Central memory CD8-positive, alpha-beta T cell (primary cell): Measurements from ENCODE around the gene DAAM1.

Experiments
- ATAC-seq: fragments of 150-1000 bp; cut with Tn5 transposase; replicated peaks from 2 replicates; pipeline ENCODE4 v1.10.0; 2022; ENCODE audit warnings: mild to moderate bottlenecking, moderate FRiP score, moderate number of reproducible peaks; ENCODE audit not compliant: poor library complexity, severe bottlenecking; ENCODE audit errors: extremely low read depth
- DNase-seq, 2 donors: peaks; one replicate each; pipeline ENCODE4 v3.0.0; 2021; ENCODE audit warnings: low spot score in 2 of 2
- H3K27ac Mint-ChIP-seq: one replicate; pipeline ENCODE4 v1.8.0; 2022; ENCODE audit warnings: low read depth, mild to moderate bottlenecking, moderate library complexity, mixed read lengths
- H3K27me3 Mint-ChIP-seq: one replicate; pipeline ENCODE4 v1.8.0; 2022; ENCODE audit warnings: mixed read lengths
- H3K36me3 Mint-ChIP-seq: one replicate; pipeline ENCODE4 v1.8.0; 2022; ENCODE audit warnings: mild to moderate bottlenecking, moderate library complexity, mixed read lengths; ENCODE audit not compliant: insufficient read depth
- H3K4me1 Mint-ChIP-seq: one replicate; pipeline ENCODE4 v1.8.0; 2022; ENCODE audit warnings: mixed read lengths
- H3K4me3 Mint-ChIP-seq: one replicate; pipeline ENCODE4 v1.8.0; 2022; ENCODE audit warnings: mild to moderate bottlenecking, moderate library complexity, mixed read lengths
- H3K9me3 Mint-ChIP-seq: one replicate; pipeline ENCODE4 v1.8.0; 2022; ENCODE audit warnings: mixed read lengths

Gene DAAM1

DNA sequence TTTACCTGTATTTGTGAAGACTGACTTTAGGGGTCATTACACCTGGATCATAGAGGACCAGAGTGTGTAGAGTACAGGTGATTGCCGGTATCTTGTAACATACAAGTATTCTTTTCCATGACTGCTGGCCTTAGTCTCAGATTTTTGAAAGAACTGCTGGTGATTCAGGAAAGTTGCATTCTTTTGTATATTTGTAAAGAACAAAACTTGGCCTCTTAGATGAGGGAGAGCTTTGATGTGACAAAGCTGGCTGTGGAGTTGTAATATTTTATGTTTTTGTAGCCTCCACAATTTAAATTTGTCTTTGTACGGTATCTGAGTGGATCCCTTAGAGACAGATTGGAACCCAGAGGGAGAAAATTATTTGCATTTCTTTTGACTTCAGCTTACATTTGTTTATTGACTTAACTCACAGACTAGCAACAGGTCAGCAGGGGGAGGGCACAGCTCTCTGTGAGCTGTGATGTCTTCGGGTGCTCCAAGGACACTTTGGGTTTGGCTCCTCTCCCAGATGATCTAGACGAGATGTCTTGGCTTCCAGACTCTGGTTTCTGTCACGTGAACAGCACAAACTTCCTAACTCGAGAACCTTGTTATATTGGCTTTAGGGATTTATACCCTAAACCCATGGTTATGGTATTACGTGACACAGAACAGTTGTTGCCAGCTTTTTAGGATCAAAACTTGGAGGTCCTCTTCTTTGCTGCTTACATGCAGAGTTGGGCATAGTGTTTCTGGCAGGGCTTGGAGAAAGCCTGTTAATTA lies 65.9 kb downstream of the DAAM1 start:
- Mint-ChIP-seq H3K27me3 (no peaks in the 10 kb centered on the region), H3K4me3 (no peak overlapping the region), H3K9me3 (no peaks in the 10 kb centered on the region), H3K27ac (no peak overlapping the region), H3K36me3 (no peaks in the 10 kb centered on the region), H3K4me1 (peaks cover 6% of the 10 kb centered on the region)
- ATAC-seq = no peak
- DNase-seq = no peak

DNA sequence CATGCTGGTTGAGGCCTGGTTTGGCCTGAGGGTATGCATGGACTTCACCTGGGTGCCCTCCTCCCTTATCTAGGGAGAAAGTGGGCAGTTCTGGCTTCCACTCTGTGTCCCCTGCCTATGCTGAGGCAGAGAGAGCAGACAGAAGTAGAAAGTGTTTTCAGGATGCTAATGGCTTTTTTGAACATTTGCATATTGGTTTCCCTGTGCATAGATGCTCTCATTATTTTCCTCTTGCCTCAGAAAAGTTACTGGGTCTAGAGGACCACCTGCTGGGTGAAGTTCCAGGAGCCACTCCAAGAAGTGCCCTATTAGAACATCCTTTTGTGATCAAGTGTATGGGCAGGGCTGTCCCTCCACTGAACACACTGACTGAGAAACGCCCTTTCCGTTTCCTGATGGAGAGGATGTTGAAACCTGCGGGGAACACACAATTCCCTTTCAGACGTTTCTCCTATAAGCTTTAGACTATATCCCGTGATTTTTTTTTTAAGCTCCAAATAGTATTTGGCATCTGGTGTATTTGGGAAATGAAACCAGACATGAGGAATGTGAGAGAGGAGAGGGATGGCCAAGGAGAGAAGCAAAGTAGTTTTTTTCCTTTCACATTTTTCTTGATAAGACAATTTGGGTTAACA lies 66.6 kb downstream of the DAAM1 start:
- ATAC-seq (no peak), DNase-seq (no peak)
- H3K27me3 Mint-ChIP-seq = no peaks in the 10 kb centered on the region
- no peaks in the 10 kb centered on the region for H3K36me3 Mint-ChIP-seq
- H3K4me1 Mint-ChIP-seq = peaks cover 6% of the 10 kb centered on the region
- H3K27ac Mint-ChIP-seq = no peak overlapping the region
- no peak overlapping the region for H3K4me3 Mint-ChIP-seq
- H3K9me3 Mint-ChIP-seq = no peaks in the 10 kb centered on the region

GRCh38 chr14:59256331-59256730 lies 67.9 kb downstream of the DAAM1 start:
- no peaks in the 10 kb centered on the region for H3K36me3 Mint-ChIP-seq
- no peak overlapping the region for H3K27ac Mint-ChIP-seq
- H3K4me1 Mint-ChIP-seq = peaks cover 6% of the 10 kb centered on the region
- DNase-seq (no peak), ATAC-seq (no peak)
- no peaks in the 10 kb centered on the region for H3K27me3 Mint-ChIP-seq
- no peak overlapping the region for H3K4me3 Mint-ChIP-seq
- H3K9me3 Mint-ChIP-seq = no peaks in the 10 kb centered on the region

- no peaks in the 10 kb centered on the region for H3K36me3 Mint-ChIP-seq
- H3K4me3 Mint-ChIP-seq = no peak overlapping the region
- no peaks in the 10 kb centered on the region for H3K27me3 Mint-ChIP-seq
- DNase-seq (no peak), ATAC-seq (no peak)
- no peaks in the 10 kb centered on the region for H3K9me3 Mint-ChIP-seq
- peaks cover 6% of the 10 kb centered on the region for H3K4me1 Mint-ChIP-seq
- no peak overlapping the region for H3K27ac Mint-ChIP-seq
Observed at GRCh38 chr14:59261334-59261733, 72.9 kb downstream of the DAAM1 start.

- Mint-ChIP-seq H3K4me1 (peaks cover 6% of the 10 kb centered on the region), H3K4me3 (no peak overlapping the region), H3K36me3 (no peaks in the 10 kb centered on the region), H3K9me3 (no peaks in the 10 kb centered on the region), H3K27me3 (no peaks in the 10 kb centered on the region), H3K27ac (no peak overlapping the region)
- DNase-seq = no peak
- no peak for ATAC-seq
Observed at GRCh38 chr14:59262717-59263454, 74.4 kb downstream of the DAAM1 start.

GRCh38 chr14:59265808-59266207 lies 77.3 kb downstream of the DAAM1 start:
- H3K36me3 Mint-ChIP-seq = no peaks in the 10 kb centered on the region
- H3K4me3 Mint-ChIP-seq = no peak overlapping the region
- H3K4me1 Mint-ChIP-seq = peaks cover 6% of the 10 kb centered on the region
- no peaks in the 10 kb centered on the region for H3K27me3 Mint-ChIP-seq
- DNase-seq = no peak
- H3K27ac Mint-ChIP-seq = no peak overlapping the region
- no peak for ATAC-seq
- H3K9me3 Mint-ChIP-seq = no peaks in the 10 kb centered on the region

DNA sequence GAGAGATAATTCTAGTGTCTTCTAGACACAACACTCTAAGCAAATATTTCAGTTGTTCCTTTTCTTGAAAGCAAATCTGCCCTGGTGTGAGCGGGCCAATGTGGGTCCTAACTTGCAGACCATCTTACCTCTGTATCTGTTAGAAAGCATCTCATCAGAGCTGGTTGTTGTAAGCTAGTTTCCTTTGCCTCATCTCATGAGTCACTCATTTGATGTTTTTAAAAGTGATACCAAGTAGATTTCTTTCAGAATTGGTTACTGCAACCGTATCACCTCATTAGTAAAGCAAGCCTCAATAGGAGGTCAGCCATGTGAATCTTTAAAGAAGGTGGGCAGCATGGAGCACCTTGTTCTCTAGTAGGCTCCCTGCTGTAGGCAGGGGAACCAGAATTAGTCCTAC lies 78.6 kb downstream of the DAAM1 start:
- DNase-seq = no peak
- ATAC-seq = no peak

GRCh38 chr14:59268011-59268410 lies 79.5 kb downstream of the DAAM1 start:
- no peaks in the 10 kb centered on the region for H3K36me3 Mint-ChIP-seq

More for the DNA sequence above, 78.6 kb downstream of the DAAM1 start:
- Mint-ChIP-seq H3K4me3 (no peak overlapping the region), H3K4me1 (peaks cover 6% of the 10 kb centered on the region), H3K27ac (no peak overlapping the region), H3K9me3 (no peaks in the 10 kb centered on the region), H3K27me3 (no peaks in the 10 kb centered on the region), H3K36me3 (no peaks in the 10 kb centered on the region)

GRCh38 chr14:59268858-59269257 lies 80.4 kb downstream of the DAAM1 start:
- peaks cover 6% of the 10 kb centered on the region for H3K4me1 Mint-ChIP-seq
- no peak overlapping the region for H3K4me3 Mint-ChIP-seq
- no peaks in the 10 kb centered on the region for H3K36me3 Mint-ChIP-seq
- no peaks in the 10 kb centered on the region for H3K27me3 Mint-ChIP-seq
- ATAC-seq = no peak
- no peak for DNase-seq
- H3K27ac Mint-ChIP-seq = no peak overlapping the region
- no peaks in the 10 kb centered on the region for H3K9me3 Mint-ChIP-seq

More at GRCh38 chr14:59268011-59268410, 79.5 kb downstream of the DAAM1 start:
- ATAC-seq (no peak), DNase-seq (no peak)
- Mint-ChIP-seq H3K9me3 (no peaks in the 10 kb centered on the region), H3K27ac (no peak overlapping the region), H3K4me3 (no peak overlapping the region), H3K4me1 (peaks cover 6% of the 10 kb centered on the region), H3K27me3 (no peaks in the 10 kb centered on the region)

GRCh38 chr14:59269466-59269865 lies 81.0 kb downstream of the DAAM1 start:
- ATAC-seq = no peak
- no peaks in the 10 kb centered on the region for H3K27me3 Mint-ChIP-seq
- H3K9me3 Mint-ChIP-seq = no peaks in the 10 kb centered on the region
- H3K27ac Mint-ChIP-seq = no peak overlapping the region
- H3K4me3 Mint-ChIP-seq = no peak overlapping the region
- H3K36me3 Mint-ChIP-seq = no peaks in the 10 kb centered on the region
- DNase-seq = no peak
- H3K4me1 Mint-ChIP-seq = peaks cover 7% of the 10 kb centered on the region

GRCh38 chr14:59271256-59271655 lies 82.8 kb downstream of the DAAM1 start:
- Mint-ChIP-seq H3K27me3 (no peaks in the 10 kb centered on the region), H3K4me1 (peaks cover 19% of the 10 kb centered on the region), H3K27ac (no peak overlapping the region), H3K36me3 (no peaks in the 10 kb centered on the region), H3K4me3 (no peak overlapping the region), H3K9me3 (no peaks in the 10 kb centered on the region)
- DNase-seq (no peak), ATAC-seq (no peak)

DNA sequence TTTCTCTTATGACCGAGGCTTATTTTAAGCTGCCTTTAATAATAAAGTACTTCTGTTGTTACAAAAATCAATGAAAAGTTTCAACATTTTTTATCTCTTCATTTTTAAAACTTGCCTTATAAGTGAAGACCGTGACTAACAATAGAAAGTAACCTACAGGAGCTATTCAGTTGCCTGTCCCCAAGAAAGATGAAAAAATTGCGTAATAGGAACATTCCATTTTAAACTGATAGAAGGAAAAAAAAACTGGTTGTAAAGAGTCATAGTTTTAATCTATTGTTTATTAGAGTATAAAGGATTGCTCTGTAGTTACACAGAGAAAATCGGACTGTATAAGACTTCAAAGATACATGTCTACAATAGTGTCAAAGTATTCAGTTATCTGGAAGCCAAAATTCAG lies 83.3 kb downstream of the DAAM1 start:
- ATAC-seq = no peak
- Mint-ChIP-seq H3K36me3 (no peaks in the 10 kb centered on the region), H3K4me3 (no peak overlapping the region), H3K27ac (no peak overlapping the region), H3K4me1 (peaks cover 22% of the 10 kb centered on the region), H3K27me3 (no peaks in the 10 kb centered on the region), H3K9me3 (no peaks in the 10 kb centered on the region)
- DNase-seq = no peak

DNA sequence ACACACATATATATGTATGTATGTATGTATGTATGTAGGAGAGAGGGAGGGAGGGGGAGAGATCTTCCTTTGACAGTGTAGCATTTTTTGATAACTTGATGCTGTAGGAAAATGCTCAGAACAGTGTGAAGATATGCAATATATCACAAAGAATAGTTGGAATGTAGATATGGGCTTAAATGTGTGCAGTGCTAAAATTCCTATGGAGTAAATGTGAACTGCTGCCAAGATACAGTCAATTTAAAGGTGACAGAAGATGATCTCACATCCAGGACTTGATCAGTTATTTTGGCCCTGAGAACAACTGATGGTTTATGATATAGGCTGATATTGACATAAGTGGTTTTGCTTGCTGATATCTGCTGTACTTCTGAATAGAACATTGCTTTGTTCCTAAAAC lies 84.2 kb downstream of the DAAM1 start:
- no peaks in the 10 kb centered on the region for H3K36me3 Mint-ChIP-seq
- no peaks in the 10 kb centered on the region for H3K9me3 Mint-ChIP-seq
- no peaks in the 10 kb centered on the region for H3K27me3 Mint-ChIP-seq
- H3K27ac Mint-ChIP-seq = no peak overlapping the region
- peaks cover 22% of the 10 kb centered on the region for H3K4me1 Mint-ChIP-seq
- no peak overlapping the region for H3K4me3 Mint-ChIP-seq
- DNase-seq (no peak), ATAC-seq (no peak)
